ENCODE measurements around the gene SLC22A6. TPM values are rescaled to one million over a fixed set of nuclear protein-coding genes. Genes with fewer than 3 reads are reported as not detected.

SLC22A6 gene
- polyA plus RNA-seq, 2 of the 4 experiments (the other 2 are of a cell fraction): not detected

- no peak overlapping the region for H3K4me3 ChIP-seq
- CTCF ChIA-PET: interaction anchor here (1.0 to 8.5 kb wide), 10 partner anchors 10 to 255 kb away, joined by 3 to 461 read pairs (median 4); no protein-coding TSS in a partner anchor
- FAIRE-seq (no peak), ATAC-seq (no peak), DNase-seq (ENCODE audit: low read depth in 1 of 2, low spot score in 1 of 2) (no peak)
- TF ChIP-seq HES2 (IDR thresholded peaks at IDR 0.05): no peak
- TF ChIP-seq SMC3 (IDR thresholded peaks at IDR 0.05): no peak
- TF ChIP-seq KDM5A (IDR thresholded peaks at IDR 0.05): no peak
- TF ChIP-seq MAZ (IDR thresholded peaks at IDR 0.05; ENCODE audit: borderline replicate concordance, low read depth, low read length): no peak
- no peak for TF ChIP-seq EHMT2 (IDR thresholded peaks at IDR 0.05; ENCODE audit: low read depth)
- TF ChIP-seq RFX5 (IDR thresholded peaks at IDR 0.05): no peak
- TF ChIP-seq CBX2 (IDR thresholded peaks at IDR 0.05; ENCODE audit: borderline replicate concordance, low read depth): no peak
- no peak for TF ChIP-seq ZFP36 (IDR thresholded peaks at IDR 0.05; ENCODE audit: borderline replicate concordance, partially characterized antibody)
- no peak for TF ChIP-seq ESRRA (IDR thresholded peaks at IDR 0.05; ENCODE audit: borderline replicate concordance, low read length)
- TF ChIP-seq RNF2 (IDR thresholded peaks at IDR 0.05; ENCODE audit: borderline replicate concordance, low read depth): no peak
- no peak for TF ChIP-seq HDAC2 (IDR thresholded peaks at IDR 0.05)
- no peak for TF ChIP-seq ELK1 (IDR thresholded peaks at IDR 0.05; ENCODE audit: low read depth, low read length)
- TF ChIP-seq PBX3 (IDR thresholded peaks at IDR 0.05): no peak
- no peak for TF ChIP-seq JUNB (IDR thresholded peaks at IDR 0.05)
- no peak for TF ChIP-seq RAD21 (conservative IDR thresholded peaks at IDR 0.05 in 1 of 2, IDR thresholded peaks at IDR 0.05 in 1 of 2)
- TF ChIP-seq CBX8 (IDR thresholded peaks at IDR 0.05): no peak
- no peak for TF ChIP-seq HOXA7 (CRISPR knock-in tag; IDR thresholded peaks at IDR 0.05)
- TF ChIP-seq ZC3H11A (IDR thresholded peaks at IDR 0.05): no peak
- POLR2A ChIA-PET: no interaction called here
- WGBS (ENCODE audit: missing lambda C conversion rate): 57% methylated on average over 3 of the region's 5 CpGs
- H3K9me3 ChIP-seq: no peaks in the 10 kb centered on the region
- no peak overlapping the region for H3K27ac ChIP-seq
- no peak overlapping the region for H3K4me2 ChIP-seq
- H3K4me1 ChIP-seq: no peaks in the 10 kb centered on the region
These were observed 34.7 kb upstream of the SLC22A6 start for GRCh38 chr11:63019506-63019905.

GRCh38 chr11:63017306-63017974 lies 32.7 kb upstream of the SLC22A6 start:
- Histone ChIP-seq H3K9me3 (no peaks in the 10 kb centered on the region), H3K4me1 (no peaks in the 10 kb centered on the region), H3K4me3 (no peak overlapping the region), H3K27ac (no peak overlapping the region), H3K4me2 (no peak overlapping the region)
- 25% methylated on average over 7 of the region's 8 CpGs for WGBS (ENCODE audit: missing lambda C conversion rate)
- CTCF ChIA-PET: interaction anchor here (1.9 to 8.5 kb wide), 2 partner anchors 18 to 107 kb away, joined by 5 to 461 read pairs; no protein-coding TSS in a partner anchor
- FAIRE-seq (no peak), ATAC-seq (no peak), DNase-seq (ENCODE audit: low read depth in 1 of 2, low spot score in 1 of 2) (no peak)
- POLR2A ChIA-PET: no interaction called here
- TF ChIP-seq PBX3 (IDR thresholded peaks at IDR 0.05) (no peak), ZSCAN20 (CRISPR knock-in tag; IDR thresholded peaks at IDR 0.05) (no peak), GATA3 (IDR thresholded peaks at IDR 0.05; ENCODE audit: borderline replicate concordance) (no peak)

Measured in A549 (cell line).